Psoas muscle (tissue), 8 donors: Measurements from ENCODE around the gene BPTF. TPM values are rescaled to one million over a fixed set of nuclear protein-coding genes. Genes with fewer than 3 reads are reported as not detected.
A peak's percentile ranks its signal among the peaks of the same experiment; 100 is the strongest.
"Not testable (repeated sequence)": the region's sequence is repeated elsewhere in the genome, so short reads cannot be mapped to it uniquely, and the experiment has no call there.

Experiments used
- ATAC-seq, 4 donors: fragments of 200-7000 bp; cut with Tn5 transposase; one replicate each; pipeline ENCODE4 v1.9.1; 2020; ENCODE audit warnings: moderate library complexity in 3 of 4, mild to moderate bottlenecking in 2 of 4
- DNase-seq, 2 donors: peaks; one replicate each; pipeline ENCODE4 v3.0.0-alpha.2; 2020
- H3K27ac ChIP-seq: fragments of 200-600 bp; one replicate; pipeline ENCODE4 v1.8.0; 2022
- H3K27me3 ChIP-seq, 3 donors: fragments of 200-600 bp in 1 of 3; one replicate each; pipeline versions ENCODE4 v1.6.1 to v1.8.0; 2013 to 2022; ENCODE audit warnings: low read length in 2 of 3, mild to moderate bottlenecking in 2 of 3, moderate library complexity in 1 of 3; ENCODE audit not compliant: insufficient read depth in 3 of 3
- H3K36me3 ChIP-seq, 2 donors: fragments of 200-600 bp in 1 of 2; one replicate each; pipeline versions ENCODE4 v1.6.1 to v1.8.0; 2013 to 2022; ENCODE audit warnings: low read depth in 1 of 2, mild to moderate bottlenecking in 1 of 2, moderate library complexity in 1 of 2; ENCODE audit not compliant: insufficient read depth in 1 of 2
- H3K4me1 ChIP-seq: fragments of 200-600 bp; one replicate; pipeline ENCODE4 v1.8.0; 2022
- H3K4me3 ChIP-seq: fragments of 200-600 bp; one replicate; pipeline ENCODE4 v1.8.0; 2022; ENCODE audit warnings: mild to moderate bottlenecking
- H3K9me3 ChIP-seq: fragments of 200-600 bp; one replicate; pipeline ENCODE4 v1.8.0; 2022
- WGBS, 3 donors: extraction: QIAGEN DNeasy Blood & Tissue Kit; methylation state at CpG; one replicate each; pipeline versions ENCODE4 v1.1.6 to v1.1.7; 2013; 5-methylcytosine and 5-hydroxymethylcytosine counted together
- intact Hi-C, 2 donors: fragments of 100-400 bp; cut with DNase I; formaldehyde crosslinking; loops; one replicate each; pipeline versions ENCODE4 v1.11.0 to v1.14.2; 2022
- polyA plus RNA-seq, 3 donors: library from polyadenylated mRNA; stranded (reverse); fragments of 200-250 nt; gene quantifications; one replicate each; pipeline ENCODE4 v1.2.3, GENCODE V29; 2013
- total RNA-seq, 4 donors: library from RNA; stranded (reverse); fragmentation: NEBNext Ultra II Directional in 2 of 4; extraction: Animal tissue kit (Norgen Biotek cat#: 25700) in 2 of 4; gene quantifications; one replicate each; pipeline versions ENCODE4 v1.2.1 to v1.2.4, GENCODE V29; 2021 to 2023
- TF ChIP-seq, protein P1 (sequence below): fragments of 200-600 bp; IDR thresholded peaks from one replicate; pipeline ENCODE4 v1.8.0; 2022; ENCODE audit warnings: antibody characterized with exemption
- donor health status: healthy with polysubstance abuse.
- donor health status: DM: no; HTN: no; CAD: no; lungs with moderate emphysema.
- donor health status: Bipolar disorder and iron deficiency.
- donor health status: healthy.
- donor health status: DM: yes; HTN: yes; CAD: no.
- donor health status: DM: no; HTN: no; CAD: no.
- donor health status: DM: no; HTN: no; CAD: no.
- donor health status: DM: yes; HTN: yes; CAD: no.

BPTF gene
- total and polyA plus RNA-seq, 7 donors = 10.0 to 60.9 (median 48.0) TPM

DNA sequence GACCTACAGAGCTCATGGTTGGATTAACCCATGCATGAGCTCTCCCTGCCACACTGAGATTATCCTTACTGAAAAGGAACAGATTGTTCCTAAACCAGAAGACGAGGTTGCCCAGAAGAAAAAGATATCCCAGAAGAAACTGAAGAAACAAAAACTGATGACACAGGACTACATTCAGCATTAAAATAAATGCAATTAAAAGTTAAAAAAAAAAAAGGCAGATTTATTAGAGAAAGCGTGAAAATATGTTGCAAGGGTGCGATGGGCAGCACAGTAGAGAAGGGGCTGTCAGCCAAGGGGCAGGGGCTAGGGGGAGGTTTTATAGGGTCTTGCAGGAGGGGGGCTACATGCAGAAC, 40.2 kb upstream of the BPTF start:
- DNase-seq (no peak), ATAC-seq (no peak)
- Histone ChIP-seq H3K9me3 (no peaks in the 10 kb centered on the region), H3K27ac (no peak overlapping the region), H3K36me3 (no peaks in the 10 kb centered on the region), H3K4me3 (no peak overlapping the region), H3K4me1 (no peaks in the 10 kb centered on the region), H3K27me3 (no peaks in the 10 kb centered on the region)
- intact Hi-C loops = no loop called here
- TF ChIP-seq, protein P1, sequence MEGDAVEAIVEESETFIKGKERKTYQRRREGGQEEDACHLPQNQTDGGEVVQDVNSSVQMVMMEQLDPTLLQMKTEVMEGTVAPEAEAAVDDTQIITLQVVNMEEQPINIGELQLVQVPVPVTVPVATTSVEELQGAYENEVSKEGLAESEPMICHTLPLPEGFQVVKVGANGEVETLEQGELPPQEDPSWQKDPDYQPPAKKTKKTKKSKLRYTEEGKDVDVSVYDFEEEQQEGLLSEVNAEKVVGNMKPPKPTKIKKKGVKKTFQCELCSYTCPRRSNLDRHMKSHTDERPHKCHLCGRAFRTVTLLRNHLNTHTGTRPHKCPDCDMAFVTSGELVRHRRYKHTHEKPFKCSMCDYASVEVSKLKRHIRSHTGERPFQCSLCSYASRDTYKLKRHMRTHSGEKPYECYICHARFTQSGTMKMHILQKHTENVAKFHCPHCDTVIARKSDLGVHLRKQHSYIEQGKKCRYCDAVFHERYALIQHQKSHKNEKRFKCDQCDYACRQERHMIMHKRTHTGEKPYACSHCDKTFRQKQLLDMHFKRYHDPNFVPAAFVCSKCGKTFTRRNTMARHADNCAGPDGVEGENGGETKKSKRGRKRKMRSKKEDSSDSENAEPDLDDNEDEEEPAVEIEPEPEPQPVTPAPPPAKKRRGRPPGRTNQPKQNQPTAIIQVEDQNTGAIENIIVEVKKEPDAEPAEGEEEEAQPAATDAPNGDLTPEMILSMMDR = no peak
- 86 to 89% (median 89%) methylated on average over 3 of the region's 3 CpGs for WGBS, 3 donors

DNA sequence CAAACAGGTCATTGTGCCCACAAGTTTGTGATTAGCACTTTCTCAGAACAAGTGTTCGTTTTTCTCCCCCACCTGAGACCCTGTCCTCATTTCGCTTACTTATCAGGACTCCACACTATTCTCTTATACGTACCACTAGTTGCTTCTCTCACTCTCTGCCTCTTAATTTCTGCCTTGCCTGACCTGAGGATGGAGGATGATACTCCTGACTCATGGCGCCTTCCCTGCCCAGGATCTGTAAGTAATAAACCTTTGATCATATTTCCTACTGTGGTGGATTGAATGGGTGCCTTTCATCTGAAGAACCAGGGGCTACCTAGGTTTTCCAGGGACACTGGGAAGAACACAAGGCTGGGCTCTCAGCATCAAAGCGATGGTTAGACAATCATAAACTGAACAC, 39.8 kb upstream of the BPTF start:
- H3K4me1 ChIP-seq = no peaks in the 10 kb centered on the region
- no peaks in the 10 kb centered on the region for H3K36me3 ChIP-seq
- intact Hi-C loops = no loop called here
- H3K4me3 ChIP-seq = no peak overlapping the region
- no peaks in the 10 kb centered on the region for H3K9me3 ChIP-seq
- DNase-seq (no peak), ATAC-seq (no peak)
- H3K27me3 ChIP-seq = no peaks in the 10 kb centered on the region
- H3K27ac ChIP-seq = no peak overlapping the region
- 87 to 91% (median 91%) methylated on average over 5 of the region's 5 CpGs for WGBS, 3 donors
- TF ChIP-seq, protein P1 = no peak

DNA sequence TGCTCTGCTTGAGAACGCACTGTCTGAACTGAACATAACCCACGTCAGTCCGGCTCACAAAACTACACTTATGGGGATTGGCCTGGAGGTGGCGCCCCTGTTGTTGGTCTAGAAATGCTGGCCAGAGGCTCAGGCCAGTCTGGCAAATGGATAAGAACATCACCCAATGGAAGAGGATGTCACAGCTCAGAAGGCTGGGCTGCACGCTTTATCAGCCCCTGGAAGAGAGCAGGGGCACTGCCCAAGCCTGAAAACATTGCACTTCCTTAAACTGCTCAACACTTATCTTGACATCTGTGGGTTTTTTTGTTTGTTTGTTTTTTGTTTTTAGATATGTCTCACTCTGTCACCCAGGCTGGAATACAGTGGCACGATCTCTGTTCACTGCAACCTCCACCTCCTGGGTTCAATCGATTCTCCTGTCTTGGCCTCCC, 24.8 kb upstream of the BPTF start:
- TF ChIP-seq, protein P1 = peak; percentile 56
- H3K27me3 ChIP-seq = no peaks in the 10 kb centered on the region
- intact Hi-C loops = no loop called here
- no peaks in the 10 kb centered on the region for H3K4me1 ChIP-seq
- 33 to 37% (median 34%) methylated on average over 7 of the region's 7 CpGs for WGBS, 3 donors
- ATAC-seq (peak; percentile 76 to 95 (median 92)), DNase-seq (peak; percentile 75 to 80)
- H3K36me3 ChIP-seq = no peaks in the 10 kb centered on the region
- no peak overlapping the region for H3K27ac ChIP-seq
- H3K9me3 ChIP-seq = no peaks in the 10 kb centered on the region
- no peak overlapping the region for H3K4me3 ChIP-seq

DNA sequence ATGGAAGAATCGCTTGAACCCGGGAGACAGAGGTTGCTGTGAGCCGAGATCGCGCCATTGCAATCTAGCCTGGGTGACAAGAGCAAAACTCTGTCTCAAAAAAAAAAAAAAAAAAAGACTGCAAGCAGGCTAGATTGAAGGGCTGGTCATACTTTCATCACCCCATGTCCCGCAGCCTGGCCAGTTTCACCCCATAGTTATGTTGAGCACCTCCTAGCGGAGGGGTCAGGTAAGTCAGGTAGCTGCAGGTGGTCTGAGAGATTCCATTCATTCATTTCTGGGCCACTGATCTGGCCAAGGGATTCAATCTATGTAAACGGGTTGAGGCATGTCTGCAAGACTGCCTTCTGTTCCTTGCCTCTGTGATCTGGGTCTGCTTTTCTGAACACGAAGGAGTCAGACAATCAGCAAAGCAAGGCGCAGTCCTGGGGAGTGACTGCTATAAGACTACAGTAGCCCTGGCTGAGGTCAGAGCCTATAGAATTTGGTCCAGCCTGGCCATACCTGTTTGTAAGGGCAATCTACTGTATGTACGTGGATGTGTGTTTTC, 23.6 kb upstream of the BPTF start:
- WGBS, 3 donors = 93 to 95% (median 95%) methylated on average over 11 of the region's 11 CpGs
- no peak for ATAC-seq
- no peaks in the 10 kb centered on the region for H3K4me1 ChIP-seq
- no peaks in the 10 kb centered on the region for H3K27me3 ChIP-seq
- no peak for DNase-seq
- intact Hi-C loops = no loop called here
- H3K9me3 ChIP-seq = no peaks in the 10 kb centered on the region
- no peak overlapping the region for H3K4me3 ChIP-seq
- no peak overlapping the region for H3K27ac ChIP-seq
- H3K36me3 ChIP-seq = no peaks in the 10 kb centered on the region
- TF ChIP-seq, protein P1 = no peak

DNA sequence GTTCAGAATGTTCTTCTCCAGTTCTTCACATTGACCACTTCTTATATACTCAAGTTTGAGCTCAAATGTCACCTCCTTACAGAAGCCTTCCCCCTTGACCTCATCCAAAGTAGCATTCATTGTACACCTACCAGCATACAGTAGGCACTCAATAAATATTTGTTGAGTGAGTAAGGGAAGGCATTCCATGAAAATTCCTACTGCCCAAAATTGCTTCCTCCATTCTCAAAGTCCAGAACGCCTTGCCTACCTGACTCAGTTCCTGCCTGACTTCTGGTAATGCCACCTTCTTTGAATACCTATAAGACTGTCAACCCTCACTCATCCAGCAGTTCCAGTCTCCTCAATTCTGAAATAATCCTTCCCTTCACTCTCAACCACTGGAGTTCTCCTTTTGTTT, 14.8 kb upstream of the BPTF start:
- Histone ChIP-seq H3K4me3 (no peak overlapping the region), H3K36me3 (no peaks in the 10 kb centered on the region), H3K4me1 (no peaks in the 10 kb centered on the region), H3K27ac (no peak overlapping the region), H3K9me3 (no peaks in the 10 kb centered on the region), H3K27me3 (no peaks in the 10 kb centered on the region)
- 86 to 94% (median 93%) methylated on average over 1 of the region's 1 CpG for WGBS, 3 donors
- TF ChIP-seq, protein P1 = no peak
- ATAC-seq = no peak
- intact Hi-C loops = no loop called here
- DNase-seq = no peak

DNA sequence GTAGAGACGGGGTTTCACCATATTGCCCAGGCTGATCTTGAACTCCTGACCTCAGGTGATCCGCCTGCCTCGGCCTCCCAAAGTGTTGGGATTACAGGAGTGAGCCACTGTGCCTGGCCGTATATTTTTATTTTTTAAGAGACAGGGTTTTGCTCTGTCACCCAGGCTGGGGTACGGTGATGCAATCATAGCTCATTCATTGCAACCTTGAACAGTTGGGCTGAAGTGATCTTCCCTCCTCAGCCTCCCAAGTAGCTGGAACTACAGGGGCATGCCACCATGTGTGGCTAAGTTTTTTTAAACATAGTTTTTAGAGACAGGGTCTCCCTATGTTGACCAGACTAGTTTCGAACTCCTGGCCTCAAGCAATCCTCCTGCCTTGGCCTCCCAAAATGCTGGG, 12.9 kb upstream of the BPTF start:
- H3K27me3 ChIP-seq, H3K4me1 ChIP-seq, ATAC-seq, H3K27ac ChIP-seq, H3K9me3 ChIP-seq, H3K4me3 ChIP-seq, H3K36me3 ChIP-seq, DNase-seq, intact Hi-C loops: not testable (repeated sequence)
- 88 to 95% (median 92%) methylated on average over 6 of the region's 6 CpGs for WGBS, 3 donors
